NCI-H226 (cell line): ENCODE results near the gene IMPA2.
A peak's percentile ranks its signal among the peaks of the same experiment; 100 is the strongest.
"Not testable (repeated sequence)": the region's sequence is repeated elsewhere in the genome, so short reads cannot be mapped to it uniquely, and the experiment has no call there.

Source experiments
- DNase-seq: peaks from one replicate; pipeline ENCODE4 v3.0.0-alpha.2; 2015

The IMPA2 gene

DNA sequence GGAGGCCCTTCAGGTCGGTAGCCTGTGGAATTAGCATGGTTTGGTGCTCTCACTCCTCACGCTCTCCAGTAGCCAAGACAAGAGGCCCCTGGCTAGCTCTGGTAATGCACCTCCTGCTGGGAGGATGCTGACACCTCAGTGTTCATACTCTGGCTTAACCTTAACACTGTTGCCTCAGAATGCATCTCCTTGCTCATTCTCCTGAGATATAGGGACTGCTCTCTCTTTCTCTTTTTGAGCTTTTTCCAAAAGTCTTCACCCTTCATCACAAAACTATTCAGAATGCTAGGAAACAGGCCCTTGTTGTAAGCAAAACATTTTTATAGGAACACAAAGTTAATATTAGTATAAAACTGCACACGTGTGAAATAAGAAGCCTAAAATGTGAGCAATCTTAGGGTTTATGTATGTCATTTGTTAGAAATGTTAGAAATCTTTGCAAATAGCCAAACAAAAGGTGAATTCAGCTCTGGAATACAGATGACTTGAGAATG is 17.3 kb upstream of the IMPA2 start:
- DNase-seq = no peak

GRCh38 chr18:11969904-11970835 is 11.1 kb upstream of the IMPA2 start:
- no peak for DNase-seq

DNA sequence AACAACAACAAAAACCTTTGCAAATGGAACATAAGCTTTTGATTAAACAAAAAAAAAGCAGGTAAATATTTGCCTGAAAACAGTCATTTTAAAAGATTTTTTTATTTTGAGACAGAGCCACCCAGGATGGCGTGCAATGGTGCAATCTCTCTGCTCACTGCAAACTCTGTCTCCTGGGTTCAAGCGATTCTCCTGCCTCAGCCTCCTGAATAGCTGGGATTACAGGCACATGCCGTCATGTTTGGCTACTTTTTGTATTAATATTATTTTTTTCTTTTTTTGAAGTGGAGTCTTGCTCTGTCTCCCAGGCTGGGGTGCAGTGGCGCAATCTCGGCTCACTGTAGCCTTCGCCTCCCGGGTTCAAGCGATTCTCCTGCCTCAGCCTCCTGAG is 10.5 kb upstream of the IMPA2 start:
- DNase-seq = not testable (repeated sequence)

DNA sequence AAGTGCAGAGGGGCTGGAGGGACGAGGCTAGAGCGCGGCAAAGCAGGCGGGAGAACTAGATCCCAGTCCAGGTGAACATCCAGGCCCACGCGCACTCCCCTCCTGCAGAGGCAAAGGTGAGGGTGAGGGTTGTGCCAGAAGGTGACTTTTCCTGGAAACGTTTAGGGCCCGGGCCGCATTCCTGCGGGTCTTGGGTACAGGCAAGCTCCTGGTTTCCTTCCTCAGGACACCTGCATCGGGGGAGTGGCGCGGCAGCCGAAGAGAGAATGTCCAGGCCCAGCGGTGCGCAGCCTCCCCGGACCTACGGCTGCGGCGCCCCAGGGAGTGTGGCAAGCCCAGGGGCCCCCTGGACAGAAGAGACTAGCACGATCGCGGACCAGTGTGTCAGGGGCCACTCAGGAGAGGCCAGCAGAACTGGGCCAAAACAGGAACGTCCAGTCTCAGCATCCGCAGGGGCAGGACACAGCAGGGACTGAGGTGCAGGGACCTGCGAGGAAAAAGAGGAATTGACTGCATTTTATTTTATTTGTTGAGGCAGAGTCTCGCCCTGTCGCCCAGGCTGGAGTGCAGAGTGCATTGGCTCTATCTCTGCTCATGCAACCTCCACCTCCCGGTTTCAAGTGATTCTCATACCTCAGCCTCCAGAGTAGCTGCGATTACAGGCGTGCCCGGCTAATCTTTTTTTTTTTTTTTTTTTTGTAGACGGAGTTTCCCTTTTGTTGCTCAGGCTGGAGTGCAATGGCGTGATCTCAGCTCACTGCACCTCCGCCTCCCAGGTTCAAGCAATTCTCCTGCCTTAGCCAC is 8.7 kb upstream of the IMPA2 start:
- no peak for DNase-seq

- no peak for DNase-seq
Measured at GRCh38 chr18:11974741-11975325, 6.5 kb upstream of the IMPA2 start.

DNA sequence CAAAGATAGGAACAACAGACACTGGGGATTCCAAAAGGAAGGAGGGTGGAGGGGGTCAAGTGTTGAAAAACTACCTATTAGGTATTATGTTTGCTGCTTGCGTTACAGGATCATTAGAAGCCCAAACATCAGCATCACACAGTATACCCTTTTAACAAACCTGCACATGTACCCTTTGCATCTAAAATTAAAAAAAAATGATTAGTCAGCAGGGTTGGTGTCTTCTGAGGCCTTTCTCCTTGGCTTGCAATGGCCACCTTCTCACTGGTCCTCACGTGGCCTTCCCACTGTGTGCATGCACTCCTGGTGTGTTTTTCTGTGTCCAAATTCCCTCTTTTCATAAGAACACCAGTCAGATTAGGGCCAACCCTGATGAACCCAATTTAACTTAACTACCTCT is 5.6 kb upstream of the IMPA2 start:
- no peak for DNase-seq

DNA sequence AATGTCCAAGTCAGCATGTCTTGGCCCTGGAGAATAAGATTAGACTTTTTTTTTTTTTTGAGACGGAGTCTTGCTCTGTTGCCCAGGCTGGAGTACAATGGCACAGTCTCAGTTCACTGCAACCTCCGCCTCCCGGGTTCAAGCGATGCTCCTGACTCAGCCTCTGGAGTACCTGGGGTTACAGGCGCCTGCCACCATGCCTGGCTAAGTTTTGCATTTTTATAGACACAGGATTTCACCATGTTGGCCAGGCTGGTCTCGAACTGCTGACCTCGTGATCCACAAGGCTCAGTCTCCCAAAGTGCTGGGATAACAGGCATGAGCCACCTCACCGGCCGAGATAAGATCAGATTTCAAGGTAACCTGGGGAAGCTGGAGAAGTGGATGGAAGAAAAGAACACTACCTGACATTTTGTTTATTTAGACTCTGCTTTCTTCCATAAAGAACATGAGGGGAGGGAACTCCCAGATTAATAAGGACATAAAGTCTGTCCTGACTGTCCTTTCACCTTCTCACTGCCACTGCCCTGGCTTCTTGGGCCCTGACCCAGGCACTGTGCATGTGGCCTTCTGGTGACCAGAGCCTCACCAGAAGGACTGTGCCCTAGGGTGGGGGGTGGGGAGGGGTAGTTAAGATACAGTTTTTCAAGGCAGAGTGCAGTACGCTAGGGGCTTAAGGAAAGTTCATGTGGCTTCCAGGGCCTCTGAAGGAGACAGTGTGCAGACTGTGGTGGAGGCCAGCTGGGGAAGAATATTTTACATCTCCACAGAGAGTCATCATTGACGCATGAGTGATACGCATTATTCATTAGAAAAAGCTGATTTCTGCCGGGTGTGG is 4.8 kb upstream of the IMPA2 start:
- no peak for DNase-seq

GRCh38 chr18:11977153-11977466 is 4.2 kb upstream of the IMPA2 start:
- DNase-seq = no peak

- DNase-seq = no peak
Measured at GRCh38 chr18:11978956-11979355, 2.4 kb upstream of the IMPA2 start.

DNA sequence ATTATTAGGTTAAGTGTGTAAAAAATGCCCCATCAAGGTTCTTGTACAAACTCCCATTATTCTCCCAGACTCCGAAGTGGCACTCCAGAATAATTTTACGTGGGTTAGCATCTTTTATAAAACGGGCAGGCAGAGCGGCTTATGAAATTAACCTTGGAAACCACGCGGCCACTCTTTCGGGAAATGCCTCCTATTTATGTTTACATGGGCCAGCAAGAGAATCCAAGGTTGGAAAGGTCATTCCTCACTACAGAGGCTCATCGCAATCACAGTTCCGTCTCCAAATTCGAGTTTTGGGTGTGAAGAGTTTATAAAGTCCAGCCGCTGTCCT is 1.2 kb upstream of the IMPA2 start:
- DNase-seq = no peak

- peak; percentile 97 for DNase-seq
Measured at GRCh38 chr18:11980494-11981191, 664 bp upstream of the IMPA2 start.

DNA sequence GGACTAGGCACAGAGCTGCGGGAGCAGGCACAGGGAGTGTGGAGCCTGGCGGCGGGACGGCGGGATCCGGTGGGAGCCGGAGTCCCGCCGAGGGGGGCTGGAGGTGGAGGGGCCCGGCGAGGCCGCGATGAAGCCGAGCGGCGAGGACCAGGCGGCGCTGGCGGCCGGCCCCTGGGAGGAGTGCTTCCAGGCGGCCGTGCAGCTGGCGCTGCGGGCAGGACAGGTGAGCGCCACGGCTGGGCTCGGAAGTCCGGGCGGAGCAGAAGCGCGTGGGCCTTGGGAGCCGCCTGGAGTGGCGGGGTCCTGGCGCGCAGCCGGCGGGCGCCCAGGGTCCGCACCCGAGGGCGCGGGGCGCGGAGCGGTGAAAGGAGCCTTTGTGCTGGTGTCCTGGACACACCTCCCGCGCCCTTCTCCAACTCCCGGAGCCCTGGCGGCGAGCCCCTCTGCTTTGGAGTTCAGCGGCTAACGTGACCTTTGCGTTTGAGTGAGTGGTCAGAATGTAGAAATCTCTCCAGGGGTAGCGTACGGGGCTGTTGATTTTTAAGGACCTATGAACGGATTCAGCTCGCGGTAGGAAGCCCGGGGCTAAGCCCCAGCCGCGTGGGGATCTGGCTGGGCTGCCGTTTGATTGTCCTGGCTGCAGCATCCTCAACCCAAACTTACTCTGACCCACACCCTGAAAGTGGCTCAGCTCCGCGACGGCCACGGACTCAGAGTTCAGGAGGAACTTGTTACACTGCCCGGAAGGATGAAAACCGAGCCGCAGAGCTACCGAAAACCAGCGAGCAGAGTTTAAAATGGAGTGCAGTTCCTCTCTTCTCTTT is 448 bp downstream of the IMPA2 start:
- DNase-seq = no peak

DNA sequence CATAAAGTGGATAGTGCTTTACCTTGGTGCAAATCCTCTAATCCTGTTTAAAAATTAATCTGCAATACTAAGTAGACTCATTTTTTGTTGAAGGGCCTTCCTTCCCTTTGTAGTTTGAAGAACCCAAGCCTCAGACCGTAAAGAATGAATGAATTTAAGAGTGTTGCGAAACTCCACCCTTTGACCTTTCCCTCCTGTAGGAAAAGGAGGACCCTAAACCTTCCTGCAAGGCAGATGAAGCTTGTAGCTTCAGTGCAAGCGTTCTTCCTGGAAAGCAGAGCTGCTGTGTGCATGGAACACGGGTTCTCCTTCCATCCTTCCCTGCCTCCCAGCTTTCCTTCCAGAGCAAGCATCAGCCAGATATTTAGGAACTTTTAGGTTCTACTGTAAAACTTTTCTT is 1.7 kb downstream of the IMPA2 start:
- DNase-seq = no peak

GRCh38 chr18:11983592-11983991 is 2.3 kb downstream of the IMPA2 start:
- no peak for DNase-seq

- no peak for DNase-seq
Measured at GRCh38 chr18:11984091-11984490, 2.8 kb downstream of the IMPA2 start.

GRCh38 chr18:11985586-11985985 is 4.3 kb downstream of the IMPA2 start:
- DNase-seq = no peak

GRCh38 chr18:11986061-11986460 is 4.8 kb downstream of the IMPA2 start:
- no peak for DNase-seq

DNA sequence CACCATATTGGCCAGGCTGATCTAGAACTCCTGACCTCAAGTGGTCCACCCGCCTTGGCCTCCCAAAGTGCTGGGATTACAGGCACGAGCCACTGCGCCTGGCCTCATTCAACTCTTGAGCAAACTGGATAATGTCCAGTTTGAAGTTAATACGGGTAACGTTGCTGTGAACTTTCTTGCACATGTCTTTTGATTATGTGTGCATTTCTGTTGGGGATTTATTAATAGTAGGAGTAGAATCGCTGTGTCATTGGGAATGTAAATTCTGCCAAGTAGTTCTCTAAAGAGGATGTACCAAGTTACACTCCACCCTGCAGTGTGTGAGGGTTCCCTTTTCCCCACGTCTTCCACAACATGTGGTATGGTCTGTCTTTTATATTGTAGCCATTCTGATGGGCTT is 6.2 kb downstream of the IMPA2 start:
- no peak for DNase-seq

DNA sequence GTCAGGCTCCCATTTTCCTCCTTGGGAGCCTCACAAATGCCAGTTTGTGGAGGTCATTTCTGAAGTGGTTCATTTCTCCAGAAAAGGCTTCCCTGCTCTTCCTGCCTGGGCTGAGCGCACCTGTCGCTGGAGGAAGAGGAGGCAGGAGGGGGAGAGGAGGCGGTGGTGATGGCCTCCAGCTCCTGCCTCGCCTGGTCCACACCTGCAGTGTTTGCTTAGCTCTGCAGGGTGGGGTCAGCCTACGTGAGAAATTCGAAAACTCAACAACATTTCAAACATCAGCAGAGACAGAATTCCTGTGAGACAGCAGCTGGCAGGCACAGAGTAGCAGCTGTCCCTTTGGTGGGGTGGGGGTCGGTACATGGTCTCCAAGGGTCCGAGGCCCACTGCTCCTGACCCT is 7.9 kb downstream of the IMPA2 start:
- DNase-seq = no peak

DNA sequence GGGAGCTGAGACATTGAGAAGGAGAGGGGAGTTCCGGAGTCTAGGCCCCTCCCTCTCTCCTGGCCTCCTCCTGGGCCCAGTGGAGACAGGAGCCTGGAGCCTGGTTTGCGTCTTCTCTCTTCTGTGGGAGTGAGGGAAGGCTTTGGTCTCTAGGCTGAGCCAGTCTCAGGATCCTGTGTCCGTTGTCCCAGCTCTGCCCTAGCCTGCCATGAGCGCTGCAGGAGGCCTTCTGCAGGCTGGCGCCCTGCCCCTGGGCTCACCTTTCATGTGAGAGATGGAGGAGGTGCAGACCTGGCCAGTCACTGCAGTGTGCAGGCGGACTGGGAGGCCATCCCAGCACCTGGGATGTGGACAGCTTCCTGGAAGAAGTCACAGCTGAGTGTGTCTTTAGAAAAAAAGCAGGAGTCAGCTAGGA is 8.7 kb downstream of the IMPA2 start:
- DNase-seq = no peak

DNA sequence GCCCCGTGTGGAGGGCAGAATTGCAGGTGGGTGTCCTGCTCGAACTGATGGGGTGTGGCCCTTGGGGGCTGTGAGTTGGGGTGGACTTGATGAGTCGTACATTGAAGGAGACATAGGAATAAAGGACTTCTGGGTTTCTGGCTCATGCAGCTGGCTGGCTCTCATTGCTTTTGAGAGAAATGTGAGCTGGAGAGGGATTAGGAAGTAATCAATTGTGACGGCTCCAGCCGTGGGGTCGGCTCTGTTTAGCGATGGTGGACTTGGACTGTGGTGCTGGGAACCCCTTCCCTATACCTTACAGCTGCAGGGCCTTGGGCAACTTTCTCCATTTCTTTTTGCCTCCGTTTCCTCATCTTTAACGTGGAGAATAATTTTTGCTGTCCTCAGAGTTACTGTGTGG is 9.2 kb downstream of the IMPA2 start:
- no peak for DNase-seq
